Erythroblast (primary cell): ENCODE data around the gene NIPBL.
"Not testable (repeated sequence)": the region's sequence is repeated elsewhere in the genome, so short reads cannot be mapped to it uniquely, and the experiment has no call there.

Experiments
- GATA1 ChIP-seq: IDR thresholded peaks from 2 replicates; pipeline ENCODE4 v1.6.1; 2011; ENCODE audit warnings: low read depth, mild to moderate bottlenecking, control low read depth, low read length, moderate library complexity
- POLR2A ChIP-seq: IDR thresholded peaks from 2 replicates; pipeline ENCODE4 v1.6.1; 2011; ENCODE audit warnings: mild to moderate bottlenecking, low read length

- TF ChIP-seq POLR2A, GATA1: not testable (repeated sequence)
Observed at GRCh38 chr5:37082977-37083376, 206.4 kb downstream of the NIPBL start.
